Activated CD4-positive, alpha-beta T cell treated with anti-CD3 and anti-CD28 coated beads, Interleukin-10, Interleukin-2, amounts not matched to agents 100 ng/mL and 50 ng/mL, durations not matched to agents 16 hours and 8 hours (primary cell): ENCODE results near the gene NFIA.
A peak's percentile ranks its signal among the peaks of the same experiment; 100 is the strongest.
"Not testable (repeated sequence)": the region's sequence is repeated elsewhere in the genome, so short reads cannot be mapped to it uniquely, and the experiment has no call there.

Experiments
- DNase-seq: peaks from one replicate; pipeline ENCODE4 v3.0.0-alpha.2; 2020

Gene NFIA

DNA sequence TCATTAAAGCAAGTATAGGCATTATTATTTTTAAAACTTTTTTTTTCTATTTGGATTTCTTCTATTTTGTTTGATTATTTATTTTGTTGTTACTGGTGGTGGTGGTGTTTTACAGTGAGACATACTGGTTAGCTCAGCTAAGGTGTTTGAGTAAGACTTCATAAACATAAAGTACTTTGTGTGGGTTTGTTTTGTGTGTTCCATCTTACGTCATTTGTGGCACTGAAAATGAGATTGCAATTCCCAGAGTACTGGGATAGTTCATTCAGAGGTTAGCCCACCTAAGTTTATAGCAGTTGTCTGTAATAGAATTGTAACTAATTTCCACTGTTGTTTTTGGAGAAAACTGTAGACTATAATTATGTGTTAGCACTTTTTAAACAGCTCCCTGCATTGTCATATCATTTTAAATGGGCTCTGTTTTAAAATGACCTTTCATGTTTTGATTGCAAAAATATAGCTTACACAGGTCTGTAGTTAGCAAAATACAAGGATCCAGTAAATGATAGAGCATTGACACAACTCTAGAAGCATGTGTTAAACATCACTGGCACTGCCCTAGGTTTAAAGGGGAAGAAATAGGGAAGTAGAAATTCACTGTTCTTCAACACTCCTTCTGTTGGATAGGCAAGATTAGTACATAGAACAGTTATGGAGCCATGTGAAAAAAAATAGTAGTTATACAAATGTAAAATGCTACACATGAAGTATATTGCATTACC, 171.7 kb downstream of the NFIA start:
- DNase-seq, result no peak

DNA sequence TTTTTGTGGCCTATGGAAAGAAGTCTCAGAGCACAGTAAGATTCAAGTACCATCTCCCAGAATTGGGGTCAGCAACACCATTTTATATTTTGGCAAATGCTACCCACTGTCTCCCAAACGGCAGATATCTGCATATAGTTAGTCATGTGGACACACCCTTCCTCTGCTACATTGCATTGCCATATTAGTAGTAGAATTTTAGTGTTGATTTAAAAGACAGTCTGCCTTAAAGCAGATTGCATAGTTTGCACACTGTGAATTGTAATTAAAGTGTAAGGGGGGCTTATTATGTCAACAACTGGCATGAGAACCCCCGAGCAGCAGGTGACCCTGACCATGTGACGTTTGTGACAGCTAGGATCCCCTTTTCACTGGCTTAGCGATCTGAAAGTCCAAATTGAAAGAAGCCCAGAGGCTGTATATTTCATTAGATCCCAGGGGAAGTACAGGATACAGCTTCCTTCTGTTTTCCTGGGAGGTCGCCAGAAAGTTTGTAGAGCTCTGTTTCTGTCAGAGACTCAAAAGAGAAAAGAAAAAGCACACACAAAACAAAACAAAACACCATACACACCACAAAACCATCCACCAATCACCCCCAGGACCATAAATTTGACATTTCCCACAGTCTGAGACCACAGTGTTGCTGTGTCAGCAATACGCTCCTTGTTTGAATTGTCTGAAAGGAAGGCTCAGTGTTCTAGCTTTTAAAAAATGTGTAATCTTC, 172.4 kb downstream of the NFIA start:
- DNase-seq, result peak; percentile 19

DNA sequence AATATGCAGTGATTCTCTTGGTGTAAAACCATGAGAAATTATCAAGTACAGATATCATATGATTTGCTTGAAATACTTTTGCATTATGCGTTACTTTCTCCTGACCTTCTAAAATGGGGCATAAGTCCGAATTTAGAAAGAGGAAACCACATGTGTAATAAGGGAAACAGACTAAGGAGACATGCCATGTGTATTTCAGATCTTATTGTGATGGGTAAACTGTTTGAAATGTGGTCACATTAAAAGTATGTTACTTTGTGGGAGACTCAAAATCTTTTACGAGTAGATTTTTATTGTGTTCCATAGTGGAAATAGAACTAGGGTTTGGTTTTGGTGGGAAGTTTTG, 173.0 kb downstream of the NFIA start:
- no peak for DNase-seq

DNA sequence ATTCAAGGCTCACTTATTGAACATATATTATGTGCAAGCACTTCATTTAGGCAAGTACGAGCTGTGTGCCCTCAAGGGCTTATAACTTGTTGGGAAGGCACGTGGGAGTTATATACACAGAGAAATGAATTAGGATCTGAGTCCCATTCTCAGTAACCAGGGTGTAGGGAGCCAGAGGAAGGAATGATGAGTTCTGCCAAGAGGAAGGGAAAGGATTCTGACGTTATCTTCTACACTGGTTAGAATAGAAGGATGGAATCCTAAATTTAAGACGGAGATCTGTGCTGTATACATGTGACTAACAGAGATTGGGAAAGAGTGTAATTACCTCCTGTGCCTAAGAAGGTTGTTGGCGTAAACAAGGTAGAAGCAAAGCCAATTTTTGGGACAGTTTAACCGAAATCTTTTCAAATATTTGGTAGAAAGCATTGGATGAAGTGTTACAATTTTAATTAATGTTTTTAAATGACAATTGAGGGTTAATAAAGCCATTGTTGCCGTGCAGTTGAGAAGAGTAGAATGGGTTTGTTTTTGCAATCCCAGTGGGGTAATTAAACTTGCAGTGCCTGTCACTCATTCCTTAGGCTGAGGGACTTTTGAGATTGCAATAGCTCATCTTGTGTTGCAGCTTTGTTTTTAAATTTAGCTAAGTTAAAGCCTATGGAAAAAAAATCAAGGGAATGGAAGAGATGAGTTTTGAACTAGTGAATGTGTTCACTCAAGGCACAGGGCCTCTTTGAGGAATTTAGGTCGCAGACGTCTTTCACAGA, 177.2 kb downstream of the NFIA start:
- no peak for DNase-seq

DNA sequence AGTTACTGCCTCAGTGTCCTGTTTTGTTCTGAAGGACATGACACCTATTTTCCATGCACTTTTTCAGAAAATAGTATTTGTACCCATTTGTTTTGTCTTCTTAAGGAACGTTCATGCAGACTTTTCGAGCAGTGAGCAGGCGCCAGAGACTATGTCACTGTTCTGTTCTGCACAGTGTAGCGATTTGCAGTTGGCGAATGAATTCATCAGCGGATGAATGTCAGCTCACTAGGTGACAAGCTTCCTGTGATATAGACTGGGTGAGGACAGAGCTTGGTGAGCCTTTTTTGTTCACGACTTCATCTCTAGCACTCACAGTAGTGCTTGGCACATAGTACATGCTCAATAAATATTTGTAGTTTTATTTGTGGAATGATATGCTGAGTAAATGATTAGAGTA, 177.8 kb downstream of the NFIA start:
- no peak for DNase-seq

DNA sequence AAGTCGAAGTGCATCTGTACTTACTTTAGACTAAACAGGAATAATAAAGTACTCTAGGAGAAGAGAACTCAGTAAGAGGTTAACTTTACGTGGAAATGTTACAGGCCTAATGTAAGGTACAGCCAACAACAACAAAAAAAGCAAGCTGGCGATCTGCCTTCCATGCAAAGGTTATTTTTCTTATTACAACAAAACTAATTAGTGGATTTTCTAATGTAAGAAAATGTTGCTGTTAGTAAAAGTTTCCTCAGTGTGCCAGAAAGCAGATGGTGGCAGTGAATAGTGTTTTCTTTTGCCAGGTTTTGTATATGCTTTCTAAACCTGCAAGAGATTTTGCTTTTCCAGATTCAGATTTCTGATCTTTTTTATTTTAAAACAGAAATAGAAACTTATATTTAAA, 179.2 kb downstream of the NFIA start:
- no peak for DNase-seq

DNA sequence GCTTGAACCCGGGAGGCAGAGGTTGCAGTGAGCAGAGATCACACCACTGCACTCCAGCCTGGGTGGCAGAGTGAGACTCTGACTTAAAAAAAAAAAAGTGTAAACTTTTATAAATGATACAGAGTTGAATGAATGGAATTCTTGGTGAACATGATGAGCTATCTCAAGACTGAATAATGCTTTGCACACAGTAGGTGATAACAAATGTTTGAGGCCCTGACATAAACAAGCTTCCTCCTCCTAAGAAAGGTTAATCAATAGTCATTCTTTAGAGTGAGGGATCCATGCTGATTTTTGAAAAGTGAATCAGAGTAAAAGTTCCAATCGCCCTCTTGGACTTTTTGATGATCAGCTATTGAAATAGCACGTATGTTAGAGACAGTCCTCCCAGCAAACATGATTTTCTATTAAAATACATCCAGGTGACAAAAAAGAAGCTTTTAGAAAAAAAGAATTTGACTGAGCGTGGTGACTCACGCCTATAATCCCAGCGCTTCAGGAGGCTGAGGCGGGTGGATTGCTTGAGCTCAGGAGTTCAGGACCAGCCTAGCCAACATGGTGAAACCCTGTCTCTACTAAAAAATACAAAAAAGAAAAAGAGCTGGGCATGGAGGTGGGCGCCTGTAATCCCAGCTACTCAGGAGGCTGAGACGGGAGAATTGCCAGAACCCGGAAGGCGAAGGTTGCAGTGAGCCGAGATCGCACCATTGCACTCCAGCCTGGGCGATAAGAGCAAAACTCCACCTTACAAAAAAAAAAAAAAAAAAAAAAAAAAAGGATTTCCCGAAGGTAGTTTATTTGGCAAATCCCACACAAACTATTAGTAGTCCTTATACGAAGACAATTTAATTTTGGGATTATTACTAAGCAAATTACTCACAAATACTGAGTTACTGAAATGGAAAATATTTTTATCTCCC, 181.8 kb downstream of the NFIA start:
- DNase-seq, result no peak

DNA sequence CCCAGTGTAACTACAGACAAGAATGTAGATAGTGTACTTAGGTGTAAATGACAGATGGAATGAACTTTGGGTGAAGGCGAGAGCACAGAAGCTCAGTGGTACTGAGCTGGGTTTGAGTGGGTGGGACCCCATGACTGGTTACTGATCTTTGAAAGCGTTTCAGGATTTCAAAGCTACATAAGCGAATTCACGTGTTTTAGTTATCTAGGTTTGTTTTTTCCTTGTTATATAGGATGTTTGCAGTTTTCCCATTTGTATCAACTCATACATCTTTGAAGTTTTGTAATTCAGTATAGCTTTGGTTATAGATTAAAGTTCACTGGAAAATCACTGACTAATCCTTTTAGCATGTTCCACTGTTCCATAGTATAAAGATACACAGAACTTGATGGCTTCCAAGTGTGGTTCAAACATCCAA, 182.5 kb downstream of the NFIA start:
- DNase-seq, result no peak

DNA sequence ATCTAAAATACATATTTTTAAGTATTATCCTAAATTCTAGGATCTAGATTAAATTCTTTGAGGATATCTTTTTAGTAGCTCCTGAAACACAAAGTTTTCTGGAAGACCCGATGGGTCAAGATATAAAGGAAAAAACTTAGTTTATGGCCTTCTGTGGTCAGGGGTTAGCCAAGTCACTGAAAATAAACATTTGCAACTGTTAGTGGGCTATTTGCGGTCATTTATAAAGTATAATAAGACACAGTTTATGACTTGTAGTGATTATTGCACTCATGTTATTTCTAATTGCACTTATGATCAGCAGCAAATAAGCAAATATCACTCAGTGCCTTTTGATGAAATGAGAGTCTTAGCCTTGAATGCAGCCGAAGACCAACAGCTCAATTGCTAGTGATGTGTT, 183.3 kb downstream of the NFIA start:
- DNase-seq, result no peak

DNA sequence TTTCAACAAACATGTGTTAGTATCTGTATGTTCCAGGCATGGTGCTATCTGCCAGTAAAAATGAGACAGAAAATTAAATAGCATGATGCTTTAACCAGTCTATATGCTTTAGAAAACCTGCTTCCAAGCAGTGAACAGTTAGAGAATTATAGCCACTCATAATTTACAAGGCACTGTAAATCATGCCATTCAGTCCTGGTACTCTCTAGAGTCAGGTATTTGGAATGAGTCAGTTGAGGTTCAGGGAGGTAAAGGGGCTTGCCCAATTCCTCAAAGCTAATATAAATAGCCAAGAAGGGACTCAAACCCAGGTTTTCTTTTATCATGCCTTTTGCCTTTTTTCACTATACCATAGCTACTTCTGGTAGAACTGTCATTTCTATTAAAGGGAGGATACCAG, 184.4 kb downstream of the NFIA start:
- DNase-seq, result peak; percentile 26

DNA sequence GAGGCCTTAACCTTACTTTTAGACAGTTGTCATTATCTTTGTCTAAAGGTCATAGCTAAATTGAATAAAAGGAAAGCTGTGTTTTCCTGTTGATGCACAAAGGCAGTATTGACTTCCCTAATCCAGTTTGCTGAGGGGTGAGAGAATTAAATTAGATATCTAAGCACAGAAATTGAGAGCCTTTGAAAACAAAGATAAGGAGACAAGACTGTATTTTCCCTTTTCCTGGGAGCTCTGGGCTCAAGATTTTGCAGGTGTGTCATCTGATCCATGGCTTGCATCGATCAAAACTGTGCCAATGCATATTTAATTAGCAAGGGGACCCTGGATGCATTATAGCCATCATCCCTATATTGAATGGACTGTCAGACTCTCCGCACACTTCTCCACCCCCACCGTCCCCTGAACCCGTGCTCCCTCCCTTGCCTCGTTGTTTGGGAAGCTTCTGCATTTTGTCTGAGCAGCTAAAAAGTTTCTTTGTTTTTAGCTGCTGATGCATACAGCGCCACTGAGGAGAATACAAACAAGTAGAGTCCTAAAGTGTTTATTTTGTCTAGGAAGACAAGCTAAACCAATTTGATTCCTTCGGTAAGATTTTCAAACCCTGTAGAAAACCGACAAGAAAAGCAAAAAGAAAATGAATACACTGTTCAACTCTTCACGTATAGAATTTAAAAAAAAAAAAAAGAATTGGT, 186.3 kb downstream of the NFIA start:
- no peak for DNase-seq

DNA sequence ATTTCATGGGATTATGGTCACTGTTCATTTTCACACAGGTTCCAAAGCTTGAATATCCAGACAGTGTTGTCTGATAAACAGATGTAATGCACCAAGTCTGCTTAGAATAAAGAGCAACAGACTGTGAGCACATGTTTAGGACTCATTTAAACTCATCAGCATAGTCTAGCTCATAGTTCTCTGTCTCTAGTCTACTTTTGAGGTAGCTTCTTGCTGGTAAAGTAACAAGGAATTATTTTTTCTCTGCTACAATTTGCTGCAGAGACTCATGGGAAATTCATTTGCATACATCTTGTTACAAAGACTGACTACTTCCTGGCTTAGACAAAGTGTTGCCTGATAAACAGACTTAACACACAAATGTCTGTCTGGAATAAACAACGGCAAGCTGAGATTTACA, 187.2 kb downstream of the NFIA start:
- no peak for DNase-seq

DNA sequence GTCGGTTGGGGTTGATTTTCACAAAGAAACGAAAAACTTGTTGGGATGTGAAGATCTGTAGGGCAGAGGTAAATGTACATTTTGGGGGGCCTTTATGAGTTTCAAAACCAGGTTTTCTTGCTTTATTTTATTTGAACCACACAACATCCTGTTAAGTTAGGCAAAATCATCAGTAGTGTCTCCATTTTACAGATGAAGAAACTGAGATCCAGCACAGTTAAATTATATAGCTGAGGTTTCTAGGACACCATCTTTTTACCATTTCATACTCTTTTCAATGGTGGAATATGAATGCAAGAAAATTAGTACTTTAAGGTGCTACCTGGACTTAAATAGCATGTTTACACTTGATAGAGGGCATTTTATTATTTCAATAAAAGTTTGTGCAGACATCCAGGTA, 187.7 kb downstream of the NFIA start:
- DNase-seq, result no peak

DNA sequence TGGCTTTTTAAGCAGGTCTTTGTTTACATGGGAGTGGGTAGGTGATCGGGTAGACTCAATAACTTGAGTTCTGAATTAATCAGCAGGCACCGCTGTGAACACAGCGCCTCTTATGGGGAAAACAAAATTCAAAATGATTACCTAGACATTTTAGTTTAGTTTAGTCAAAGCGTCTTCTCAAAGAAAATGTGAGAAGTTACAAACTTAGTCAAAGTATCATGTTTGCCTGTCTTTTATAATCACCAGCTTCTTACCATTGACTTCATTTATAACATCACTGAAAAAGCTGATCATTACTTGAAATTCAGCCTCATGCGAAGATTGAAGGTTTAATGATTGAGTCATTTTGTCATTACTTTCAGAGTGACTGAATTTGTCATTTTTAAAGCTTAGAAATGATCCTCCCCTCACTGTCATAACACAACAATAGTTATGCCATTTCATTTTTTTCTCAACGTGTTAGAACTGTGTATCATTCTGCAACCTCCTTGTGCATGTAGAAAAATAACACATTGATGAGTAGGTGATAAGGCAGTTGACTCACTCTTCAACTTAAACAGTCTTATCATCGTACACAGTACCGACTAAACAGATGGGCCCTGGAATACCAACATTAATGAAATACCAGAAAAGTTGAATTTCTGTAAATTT, 188.5 kb downstream of the NFIA start:
- DNase-seq, result peak; percentile 88

DNA sequence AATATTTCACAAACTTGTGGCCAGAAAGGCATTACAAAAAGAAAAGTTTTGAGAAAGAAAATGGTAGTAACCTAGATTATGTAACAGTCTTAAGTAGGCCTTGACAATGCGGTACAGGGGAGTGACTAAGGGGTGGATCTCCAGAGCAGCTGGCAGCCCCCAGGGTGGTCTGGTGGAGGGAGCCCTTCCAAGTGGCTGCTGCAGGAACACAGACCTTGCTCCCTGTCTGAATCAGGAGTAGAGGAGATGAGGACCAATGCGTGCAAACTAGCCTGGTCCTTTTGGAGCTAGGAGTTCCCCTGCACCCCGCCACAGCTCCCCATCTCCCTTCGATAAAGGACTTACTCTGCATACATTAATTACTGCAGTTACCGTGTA, 189.0 kb downstream of the NFIA start:
- peak; percentile 28 for DNase-seq

DNA sequence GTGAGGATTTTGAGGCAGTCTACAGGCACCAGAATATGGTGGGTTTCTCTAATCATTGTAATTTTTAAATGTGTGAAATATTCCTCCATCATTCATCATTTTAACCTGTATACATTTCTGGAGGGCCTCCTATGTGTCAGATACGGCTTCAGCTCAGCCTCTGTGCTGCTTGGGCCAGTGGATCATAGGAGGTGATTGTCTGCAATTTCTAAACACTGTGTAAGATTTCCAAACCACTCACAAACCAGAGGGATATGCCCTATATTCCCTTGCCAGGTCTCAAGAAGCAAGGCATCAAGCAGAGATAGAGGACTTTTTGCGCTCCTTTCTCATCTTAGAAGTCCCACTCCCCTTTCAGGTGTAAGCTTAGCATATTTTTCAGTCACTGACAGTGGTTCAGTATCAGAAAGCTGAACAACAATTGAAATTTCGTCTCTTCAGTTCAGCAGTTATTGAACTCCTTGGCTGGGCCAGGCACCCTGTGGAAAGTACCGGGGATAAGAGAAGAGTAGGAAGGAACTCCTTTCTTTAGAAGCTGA, 190.9 kb downstream of the NFIA start:
- no peak for DNase-seq

DNA sequence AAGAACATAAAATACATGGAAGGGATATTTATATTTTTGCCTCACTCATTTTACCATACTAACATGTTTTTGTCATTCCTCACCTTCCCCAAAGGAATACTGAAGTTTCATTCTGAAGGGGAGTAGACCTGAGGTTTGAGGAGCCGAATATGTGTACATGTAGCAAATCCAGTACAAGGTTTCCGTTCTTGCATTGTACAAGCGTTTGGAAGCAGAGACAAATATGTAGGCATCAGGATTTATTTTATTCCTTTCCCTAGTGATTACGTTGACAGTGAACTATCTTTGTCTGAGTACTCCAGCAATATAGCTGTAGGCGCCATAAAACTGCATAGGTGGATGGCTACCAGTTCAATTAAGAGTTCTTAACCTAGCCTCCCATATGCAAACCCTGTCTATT, 191.5 kb downstream of the NFIA start:
- no peak for DNase-seq

DNA sequence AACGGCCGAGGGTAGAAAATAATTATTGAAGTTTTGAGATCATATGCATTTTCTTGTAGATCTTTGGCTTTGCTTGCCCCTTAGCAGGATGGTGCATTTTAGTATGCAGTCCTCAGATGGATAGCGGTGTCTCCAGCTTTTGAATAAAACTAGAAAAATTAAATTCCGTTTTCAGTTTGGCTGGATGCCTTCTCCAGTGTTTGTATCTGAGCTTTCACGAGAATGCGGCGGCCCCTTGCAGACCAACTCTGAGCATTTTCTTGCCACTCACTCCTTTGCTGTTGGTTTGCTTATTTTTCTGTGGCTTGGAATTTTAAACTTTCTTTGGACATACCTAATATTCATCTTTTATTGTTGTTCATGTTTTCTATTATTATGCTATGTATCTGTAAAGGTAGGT, 192.6 kb downstream of the NFIA start:
- no peak for DNase-seq

DNA sequence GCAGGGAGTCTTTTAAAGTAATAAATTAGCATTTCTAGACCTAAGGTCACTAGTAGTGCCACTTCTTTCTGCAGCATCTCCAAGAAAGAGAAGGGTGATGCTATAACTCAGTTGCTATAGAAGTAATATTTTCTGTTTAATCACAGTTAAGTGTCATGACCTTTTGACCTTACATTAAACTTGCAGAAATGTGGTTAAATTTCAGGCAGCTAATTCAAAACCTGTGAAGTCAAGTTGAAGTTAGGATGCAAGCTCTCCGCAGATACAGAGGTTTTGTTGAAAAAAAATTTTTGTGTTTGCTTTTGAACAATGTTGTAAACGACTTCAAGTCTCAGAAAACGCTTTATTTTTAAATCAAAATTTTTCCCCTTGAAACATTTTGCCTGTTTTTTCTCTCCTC, 193.9 kb downstream of the NFIA start:
- no peak for DNase-seq

DNA sequence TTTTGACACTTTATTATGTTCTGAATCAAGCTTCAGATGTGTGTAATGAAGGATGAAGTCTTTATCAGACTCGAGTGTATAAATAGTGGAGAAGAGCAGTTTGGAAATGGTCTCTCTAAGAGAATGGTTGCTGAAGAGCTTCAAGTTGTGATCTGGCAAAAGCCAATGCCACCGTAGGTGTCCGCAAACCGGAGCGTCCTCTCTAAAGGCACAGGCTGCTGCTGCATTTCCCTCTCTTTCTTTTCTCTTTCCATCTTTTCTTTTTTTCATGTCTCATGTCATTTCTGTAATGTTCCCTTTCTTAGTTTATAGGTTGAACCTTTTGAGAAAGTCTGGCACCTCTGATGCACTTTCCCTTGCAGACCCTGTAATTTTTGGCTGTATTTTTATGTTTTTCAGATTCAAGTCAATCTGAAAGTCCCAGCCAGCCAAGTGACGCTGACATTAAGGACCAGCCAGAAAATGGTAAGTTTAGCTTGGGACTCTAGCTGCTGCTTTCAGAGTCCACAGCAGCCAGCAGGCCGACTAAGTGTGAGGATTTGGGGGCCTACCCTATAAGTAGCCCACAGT, 194.8 kb downstream of the NFIA start:
- no peak for DNase-seq

DNA sequence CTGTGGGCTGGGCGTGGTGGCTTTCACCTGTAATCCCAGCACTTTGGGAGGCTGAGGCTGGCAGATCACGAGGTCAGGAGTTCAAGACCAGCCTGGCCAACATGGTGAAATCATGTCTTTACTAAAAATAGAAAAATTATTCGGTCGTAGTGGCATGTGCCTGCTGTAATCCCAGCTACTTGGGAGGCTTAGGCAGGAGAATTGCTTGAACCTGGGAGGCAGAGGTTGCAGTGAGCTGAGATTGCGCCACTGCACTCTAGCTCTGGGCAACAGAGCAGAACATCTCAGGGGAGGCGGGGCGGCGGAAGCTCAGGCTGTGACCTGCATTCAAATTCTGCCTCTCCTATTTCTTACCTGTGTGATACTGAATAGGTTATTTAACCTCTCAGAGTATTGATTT, 196.1 kb downstream of the NFIA start:
- not testable (repeated sequence) for DNase-seq
